Measurements from ENCODE around the gene SKI.

The SKI gene

DNA sequence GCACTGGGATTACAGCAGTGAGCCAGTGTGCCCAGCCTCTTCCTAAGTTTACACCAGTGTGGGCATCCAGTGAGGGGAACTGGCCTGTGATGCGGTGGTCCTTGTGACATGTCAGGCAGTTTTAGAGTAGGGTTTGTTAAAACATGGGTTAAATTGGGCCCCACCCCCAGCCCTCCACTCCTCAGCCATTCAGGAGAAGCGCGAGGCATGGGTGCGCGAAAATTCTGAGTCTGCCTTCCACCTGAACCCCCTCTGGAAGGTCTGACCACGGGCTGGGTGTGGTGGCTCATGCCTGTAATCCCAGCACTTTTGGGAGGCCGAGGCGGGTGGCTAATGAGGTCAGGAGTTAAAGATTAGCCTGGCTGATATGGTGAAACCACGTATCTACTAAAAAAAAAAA, 51.7 kb downstream of the SKI start:
- no peak for DNase-seq

DNA sequence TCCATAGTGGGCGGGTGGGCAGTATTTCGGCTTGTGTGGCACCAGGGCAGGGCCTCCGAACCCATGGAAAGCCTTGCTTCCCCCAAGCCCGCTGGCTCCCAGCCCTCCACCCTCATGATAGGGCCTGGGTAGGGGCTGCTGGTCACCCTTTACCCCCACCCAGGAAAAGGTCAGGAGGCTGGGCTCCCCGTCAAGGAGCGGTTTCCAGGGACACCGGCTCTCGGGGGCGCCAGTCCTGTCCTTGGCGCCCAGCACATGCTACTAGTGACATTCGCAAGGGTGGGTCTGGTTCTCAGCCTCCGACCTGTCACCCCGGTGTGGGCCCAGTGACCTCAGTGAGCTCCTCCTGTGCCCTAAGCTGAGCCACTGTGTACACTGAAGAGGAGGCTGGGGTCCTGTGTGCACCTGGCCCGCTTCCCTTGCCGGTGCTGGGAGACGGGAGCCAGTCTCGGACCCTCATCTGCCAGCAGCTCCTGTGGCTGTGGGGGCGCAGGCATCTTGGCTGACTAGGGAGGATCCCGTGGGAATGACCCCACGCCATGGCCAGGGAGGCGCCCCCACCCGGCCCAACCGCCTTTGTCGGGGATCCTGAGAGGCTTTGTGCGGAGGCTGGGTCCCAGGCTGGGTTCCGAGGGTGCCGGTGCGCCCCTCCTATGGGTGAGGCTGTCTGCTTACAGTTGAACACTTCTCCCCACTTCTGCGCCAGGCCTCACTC, 54.6 kb downstream of the SKI start:
- DNase-seq: no peak

DNA sequence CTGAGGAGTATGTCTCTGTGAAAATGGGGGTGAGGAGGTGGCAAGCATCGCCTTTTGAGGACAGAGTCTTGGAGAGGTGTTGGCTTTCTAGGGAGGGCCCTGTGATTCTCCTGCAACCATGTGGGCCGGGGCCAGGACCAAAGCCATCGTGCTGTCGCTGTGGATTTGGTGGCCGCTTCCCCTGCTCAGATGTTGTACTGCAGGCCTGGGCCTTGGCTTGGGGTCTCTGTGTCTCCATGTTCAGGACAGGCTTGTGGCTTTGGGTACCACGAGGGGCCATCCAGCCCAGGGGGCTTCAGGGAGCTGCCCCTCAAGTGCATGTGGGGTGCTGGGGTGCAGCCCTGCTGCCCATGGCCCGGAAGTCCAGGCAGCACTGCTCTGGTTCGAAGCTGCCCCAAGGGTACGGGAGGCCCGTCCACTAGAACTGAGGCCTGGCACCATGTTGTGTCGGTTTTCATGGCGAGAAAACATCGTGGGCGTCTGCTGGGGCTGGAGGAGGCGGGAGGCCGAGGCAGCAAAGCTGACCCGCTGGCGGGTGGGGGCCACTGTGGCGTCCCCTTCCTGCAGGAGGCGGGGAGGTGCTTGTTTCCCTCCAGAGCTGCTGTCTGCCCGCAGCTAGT, 55.4 kb downstream of the SKI start:
- DNase-seq: no peak

DNA sequence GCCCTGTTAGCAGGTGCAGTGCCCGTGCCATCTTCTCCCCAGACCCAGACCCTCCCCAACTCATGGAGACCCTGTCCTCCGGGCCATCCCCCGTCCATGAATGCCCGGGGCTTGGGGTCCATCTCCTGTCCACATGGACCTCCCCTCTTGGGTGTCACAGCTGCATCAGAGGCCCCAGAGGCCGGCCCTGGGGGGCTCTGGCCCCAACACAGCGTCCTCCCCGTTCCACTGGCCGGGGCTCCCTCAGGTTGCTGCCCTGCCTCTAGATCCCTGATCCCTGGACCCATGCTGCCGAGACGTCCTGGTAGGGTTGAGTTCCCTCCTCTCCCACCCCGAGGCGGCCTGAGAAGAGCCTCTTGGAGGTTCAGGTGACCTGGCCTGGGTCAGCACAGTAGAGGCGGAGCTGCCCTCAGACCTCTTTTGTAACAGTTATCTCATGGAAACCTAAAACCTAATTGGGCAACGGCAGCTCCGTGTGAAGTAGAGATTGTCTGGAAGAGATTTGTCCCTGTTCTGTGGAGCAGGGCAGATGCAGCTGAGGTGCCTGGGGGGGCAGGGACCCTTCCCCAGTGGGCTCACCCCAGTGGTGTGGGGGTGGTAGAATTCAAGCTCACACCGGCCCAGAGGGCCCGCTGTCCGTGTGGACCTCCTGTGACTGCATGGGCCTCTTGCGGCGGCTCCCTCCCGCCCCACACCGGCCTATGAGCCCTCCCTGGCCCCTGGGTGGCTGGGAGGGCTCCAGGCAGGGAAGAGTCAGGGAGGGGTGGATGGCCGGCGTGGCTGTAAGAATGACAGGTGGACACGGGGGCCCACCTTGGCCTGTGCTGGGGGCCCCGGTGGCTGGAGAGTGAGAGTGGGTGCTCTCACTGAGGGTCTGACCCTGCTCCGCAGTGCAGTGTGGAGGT, 56.1 kb downstream of the SKI start:
- DNase-seq: no peak

DNA sequence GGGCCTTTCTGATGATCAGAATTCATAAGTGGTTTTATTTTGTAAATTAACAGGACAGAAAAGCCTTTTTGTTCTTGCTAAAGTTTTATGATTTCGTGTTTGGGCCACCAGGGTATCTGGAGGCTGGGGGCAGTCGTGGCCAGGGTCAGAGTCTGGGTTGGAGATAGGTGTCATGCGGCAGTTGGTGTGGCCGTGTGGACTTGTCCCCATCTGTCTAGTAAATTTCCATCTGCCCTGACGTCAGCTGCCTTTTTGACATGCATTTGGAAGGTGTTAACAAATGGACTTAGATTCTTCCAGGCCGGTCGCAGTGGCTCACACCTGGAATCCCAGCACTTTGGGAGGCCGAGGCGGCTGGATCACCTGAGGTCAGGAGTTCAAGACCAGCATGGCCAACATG, 56.8 kb downstream of the SKI start:
- no peak for DNase-seq

DNA sequence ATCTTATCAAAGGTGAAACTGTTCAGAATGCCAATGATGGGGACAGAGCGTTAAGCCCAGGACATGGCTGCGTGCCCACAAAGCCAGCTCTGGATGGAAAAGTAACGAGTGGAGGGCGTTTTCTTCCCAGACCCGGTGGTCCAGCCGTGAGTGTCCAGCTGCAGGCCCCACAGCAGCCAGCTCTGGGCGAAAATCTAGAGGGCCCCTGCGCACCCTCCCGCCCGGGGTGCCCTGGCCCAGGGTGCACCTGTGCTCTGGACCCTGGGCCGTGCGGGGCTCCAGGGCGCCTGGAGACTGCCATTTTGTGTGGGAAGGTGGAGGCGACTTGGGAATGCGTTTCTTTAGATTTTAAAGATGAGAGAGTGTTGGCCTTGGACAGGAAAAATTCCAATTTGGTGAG, 58.8 kb downstream of the SKI start:
- DNase-seq: no peak

DNA sequence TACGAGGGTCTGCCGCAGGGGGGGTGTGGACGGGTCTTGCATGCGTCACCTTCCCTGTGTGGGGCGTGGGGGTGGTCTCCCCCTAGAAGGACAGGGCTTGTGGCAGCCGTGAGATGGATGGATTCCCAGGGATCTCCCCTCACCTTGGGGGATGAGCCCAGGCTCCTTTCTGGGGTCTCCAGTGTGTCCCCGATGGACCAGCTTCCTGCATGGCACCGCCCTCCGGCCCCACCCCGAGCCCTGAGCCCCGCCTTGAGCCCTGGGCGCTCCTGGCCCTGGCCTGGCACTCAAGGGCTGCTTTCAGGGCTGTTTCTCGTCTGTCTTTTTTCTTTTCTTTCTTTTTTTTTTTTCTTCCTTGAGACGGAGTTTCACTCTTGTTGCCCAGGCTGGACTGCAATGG, 59.5 kb downstream of the SKI start:
- no peak for DNase-seq

DNA sequence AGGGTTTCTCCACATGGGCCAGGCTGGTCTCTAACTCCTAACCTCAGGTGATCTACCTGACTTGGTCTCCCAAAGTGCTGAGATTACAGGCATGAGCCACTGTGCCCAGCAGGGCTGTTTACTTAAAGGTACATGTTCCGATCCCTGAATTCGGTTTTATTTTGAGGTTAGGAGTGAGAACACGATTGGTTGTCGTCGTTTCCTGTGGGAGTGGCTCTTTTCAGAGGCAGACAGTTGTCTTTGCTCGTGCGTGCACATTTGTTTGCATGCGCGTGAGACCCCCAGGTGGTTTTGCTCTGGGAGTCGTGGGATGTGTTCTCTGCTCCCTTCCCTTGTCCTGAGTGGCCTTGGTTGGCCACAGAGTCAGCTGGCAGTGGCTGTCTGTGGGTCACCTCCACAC, 60.2 kb downstream of the SKI start:
- no peak for DNase-seq

DNA sequence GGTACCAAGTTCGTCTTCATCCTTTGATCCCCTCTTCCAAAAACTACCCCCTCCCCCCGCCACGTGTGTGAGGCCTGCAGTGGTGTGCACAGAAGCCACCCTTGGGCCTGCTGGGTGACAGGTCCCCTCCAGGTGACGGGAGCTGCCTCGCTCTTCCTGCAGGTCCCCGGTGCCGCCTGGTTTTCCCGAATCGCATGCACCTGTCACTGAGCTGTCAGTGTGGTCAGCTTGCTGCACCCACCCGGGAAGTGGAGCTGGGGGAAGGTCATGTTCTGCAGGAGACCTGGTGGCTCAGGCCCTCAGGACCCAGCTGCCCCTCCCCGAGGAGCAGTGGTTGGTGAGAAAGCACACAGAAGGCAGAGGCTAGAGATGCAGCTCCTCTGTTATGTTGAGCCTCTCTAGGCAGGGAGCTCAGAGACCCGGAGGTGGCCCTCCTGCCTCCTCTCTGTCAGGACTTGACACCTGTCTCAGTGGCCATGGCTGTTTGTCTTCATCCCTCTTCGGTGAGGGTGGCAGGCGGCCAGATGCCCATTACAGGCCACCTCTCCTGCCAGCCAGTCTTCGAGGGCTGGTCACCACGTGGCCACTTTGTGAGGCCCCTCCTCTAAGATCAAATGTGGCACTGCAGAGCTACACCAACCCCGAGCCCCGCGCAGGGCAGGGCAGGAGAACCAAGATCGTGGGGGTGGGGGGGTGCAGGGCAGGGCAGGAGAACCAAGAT, 60.9 kb downstream of the SKI start:
- no peak for DNase-seq

DNA sequence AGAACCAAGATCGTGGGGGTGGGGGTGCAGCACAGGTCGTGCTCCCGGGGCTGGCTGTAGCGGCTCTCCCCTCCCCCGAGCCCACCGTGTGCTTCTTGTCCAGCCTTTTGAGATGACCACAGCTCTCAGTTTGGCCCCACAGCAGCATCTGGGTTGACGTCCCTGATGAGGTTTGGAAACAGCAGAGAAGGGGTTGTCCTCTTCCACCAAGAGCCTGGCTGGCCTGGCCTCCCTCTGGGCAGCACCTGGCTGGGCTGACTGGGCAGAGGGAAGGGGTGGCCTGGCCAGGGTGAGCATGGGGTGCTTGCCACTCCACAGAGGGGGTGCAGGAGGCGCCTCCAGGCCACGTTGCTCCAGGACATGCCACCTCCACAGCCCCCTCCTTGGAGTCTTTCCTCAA, 61.5 kb downstream of the SKI start:
- no peak for DNase-seq

DNA sequence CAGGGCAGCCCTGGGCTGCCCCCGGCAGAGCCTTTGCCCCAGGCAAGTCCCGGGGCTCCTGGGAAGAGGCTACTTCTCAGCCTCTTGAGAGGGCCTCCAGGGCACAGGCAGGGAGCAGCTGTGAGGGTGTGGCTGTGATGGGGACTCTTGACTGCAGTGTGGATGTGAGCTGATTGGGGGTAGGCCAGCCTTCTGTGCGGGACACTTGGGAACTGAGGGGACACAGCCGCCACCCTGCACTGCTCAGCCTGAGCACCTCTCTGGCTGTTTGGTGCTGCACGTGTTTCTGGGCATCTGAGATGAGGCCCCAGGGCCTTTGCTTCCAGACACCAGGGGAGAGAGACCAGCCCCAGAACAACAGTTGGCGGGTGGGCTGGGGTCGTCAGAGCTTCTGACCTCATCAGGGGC, 62.1 kb downstream of the SKI start:
- no peak for DNase-seq

DNA sequence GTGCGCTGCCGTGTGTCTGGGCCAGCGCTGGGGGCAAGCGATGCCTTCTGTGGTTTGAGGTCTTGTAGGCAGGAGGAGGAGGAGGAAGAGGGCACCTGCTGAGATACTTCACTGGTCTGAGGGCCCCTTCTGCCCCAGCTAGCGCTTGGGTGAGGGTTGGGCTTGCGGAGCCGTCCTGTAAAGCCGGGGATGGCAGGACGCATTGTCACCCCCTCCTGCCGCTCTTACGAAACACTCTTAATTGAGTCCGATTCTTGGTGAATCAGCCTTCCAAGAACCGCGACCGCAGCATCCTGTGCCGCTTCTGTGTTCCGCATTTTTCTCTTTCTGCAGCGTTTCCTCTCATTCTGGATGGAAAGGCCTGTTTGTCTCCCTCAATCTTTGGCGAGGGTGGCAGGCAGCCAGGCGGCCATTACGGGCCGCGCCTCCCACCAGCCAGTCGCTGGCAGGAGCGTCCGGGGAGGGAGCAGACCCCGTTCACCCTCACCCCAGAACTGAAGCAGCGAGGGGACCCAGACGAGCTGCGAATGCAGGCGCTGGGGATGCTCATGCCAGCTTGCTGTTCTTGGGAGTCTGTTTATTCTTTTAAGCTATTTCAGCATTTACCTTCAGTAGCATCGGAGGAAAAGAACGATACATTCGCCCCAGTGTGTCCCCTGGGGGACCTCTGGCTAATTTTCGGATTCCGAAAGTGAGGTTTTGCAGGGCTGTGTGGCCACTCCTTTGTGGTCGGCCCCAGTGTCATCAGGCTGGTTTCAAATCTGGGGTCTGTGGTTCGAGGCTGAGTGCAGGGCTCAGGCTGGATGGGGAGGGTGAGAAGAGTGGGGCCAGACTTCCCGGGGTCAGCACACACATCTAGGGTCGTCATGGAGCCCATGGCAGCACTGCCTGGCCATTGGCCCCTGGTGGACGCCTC, 62.7 kb downstream of the SKI start:
- peak; percentile 85 to 94 for DNase-seq

DNA sequence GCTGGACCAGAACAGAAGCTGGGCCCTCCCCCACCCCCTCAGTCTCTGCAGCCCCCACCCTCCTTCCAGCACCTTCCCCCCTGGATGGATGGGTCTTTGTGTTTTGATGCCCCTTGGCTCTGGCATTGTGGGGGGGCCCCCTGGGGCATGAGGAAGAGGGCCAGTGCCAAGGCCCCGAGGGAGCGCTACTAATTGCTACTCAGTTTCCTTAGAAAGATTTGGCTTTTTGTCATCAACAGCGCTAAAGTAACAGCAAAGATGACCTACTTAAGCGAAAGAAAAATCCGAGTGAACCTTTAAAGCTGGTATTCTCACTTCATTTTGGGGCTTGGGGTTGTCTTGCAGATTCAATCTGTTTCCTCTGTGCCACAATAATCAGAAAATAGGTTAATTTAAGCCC, 63.5 kb downstream of the SKI start:
- DNase-seq: no peak

DNA sequence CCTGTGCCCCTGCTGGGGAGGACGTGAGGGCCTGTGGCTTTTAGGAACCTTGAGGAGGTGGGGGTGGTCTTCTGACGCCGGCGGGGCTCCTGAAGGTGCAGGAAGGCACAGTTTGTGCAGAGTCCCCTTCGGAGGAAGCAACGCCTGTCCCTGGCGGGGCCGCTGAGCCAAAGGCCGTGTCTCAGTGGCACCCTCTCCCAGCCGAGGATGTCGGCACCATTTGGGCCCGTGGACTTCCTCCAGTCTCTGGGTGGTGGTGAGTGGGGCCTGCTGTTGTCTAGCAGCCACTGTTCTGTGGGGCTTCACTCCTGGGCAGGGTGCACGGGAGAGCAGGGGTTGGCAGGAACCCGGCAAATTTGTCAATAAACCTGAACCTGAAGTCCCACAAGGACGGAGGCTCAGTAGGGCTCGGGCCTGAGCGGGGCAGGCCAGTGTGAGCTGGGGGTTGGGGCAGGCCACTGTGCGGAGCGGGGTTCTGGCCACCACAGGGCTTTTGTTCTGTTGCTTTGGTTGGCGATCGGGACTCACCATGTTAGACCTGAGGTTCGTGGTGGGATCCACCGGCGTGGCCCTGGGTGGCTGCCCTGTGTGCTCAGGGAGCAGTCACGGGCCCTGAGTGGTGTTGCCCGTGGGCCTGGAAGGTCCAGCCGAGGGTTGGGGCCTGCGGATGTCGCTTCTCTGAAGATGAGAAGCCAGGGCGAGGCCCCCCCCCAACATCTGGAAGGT, 64.8 kb downstream of the SKI start:
- no peak for DNase-seq

DNA sequence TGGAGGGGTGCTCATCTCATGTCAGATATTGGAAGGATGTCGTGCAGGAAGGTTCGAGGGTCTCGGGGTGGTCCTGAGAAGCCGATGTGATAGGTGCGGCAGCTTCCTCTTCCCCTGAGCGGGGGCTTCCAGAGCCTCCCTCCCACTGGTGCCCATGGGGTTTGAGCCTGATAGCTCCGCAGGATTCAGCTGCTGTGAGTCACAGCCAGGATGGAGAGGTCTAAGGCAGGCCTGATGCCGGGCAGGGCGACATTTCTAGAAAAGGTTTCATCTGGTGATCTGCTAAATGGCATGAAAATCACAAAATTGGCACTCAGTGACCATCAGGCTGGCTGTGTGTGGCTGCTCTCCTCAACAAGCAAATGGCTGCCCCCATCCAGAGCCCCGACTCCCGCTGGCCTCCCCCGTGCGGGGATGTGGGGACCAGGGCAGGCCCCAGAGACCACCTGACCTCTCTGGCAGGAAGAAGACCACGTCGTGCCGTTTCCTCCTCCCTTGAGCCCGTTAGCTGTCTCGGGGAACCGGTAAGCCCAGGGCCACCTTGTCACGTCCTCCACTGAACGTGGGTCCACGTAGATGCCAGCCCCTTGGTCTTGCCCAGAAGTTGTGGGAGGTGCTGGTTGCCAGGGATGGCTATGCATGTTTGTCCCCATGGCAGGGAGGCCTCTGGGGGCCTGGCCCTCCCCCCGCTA, 66.1 kb downstream of the SKI start:
- no peak for DNase-seq

DNA sequence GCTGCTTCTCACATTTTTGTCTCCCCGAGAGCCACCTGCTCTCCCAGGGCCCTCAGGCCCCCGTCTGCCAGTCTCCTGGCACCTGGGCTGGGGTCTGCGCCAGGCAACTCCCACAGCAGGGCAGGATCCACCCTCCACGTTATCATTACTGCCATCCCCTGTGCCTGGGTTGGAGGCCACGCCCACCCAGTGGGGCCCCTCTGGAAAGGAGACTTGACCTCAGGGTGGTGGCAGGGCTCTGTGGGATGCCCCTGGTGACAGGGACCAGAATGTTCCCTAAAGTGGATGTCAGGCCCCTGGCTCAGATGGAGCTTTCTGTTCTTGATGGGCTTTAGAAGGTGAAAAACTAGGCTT, 66.6 kb downstream of the SKI start:
- no peak for DNase-seq

DNA sequence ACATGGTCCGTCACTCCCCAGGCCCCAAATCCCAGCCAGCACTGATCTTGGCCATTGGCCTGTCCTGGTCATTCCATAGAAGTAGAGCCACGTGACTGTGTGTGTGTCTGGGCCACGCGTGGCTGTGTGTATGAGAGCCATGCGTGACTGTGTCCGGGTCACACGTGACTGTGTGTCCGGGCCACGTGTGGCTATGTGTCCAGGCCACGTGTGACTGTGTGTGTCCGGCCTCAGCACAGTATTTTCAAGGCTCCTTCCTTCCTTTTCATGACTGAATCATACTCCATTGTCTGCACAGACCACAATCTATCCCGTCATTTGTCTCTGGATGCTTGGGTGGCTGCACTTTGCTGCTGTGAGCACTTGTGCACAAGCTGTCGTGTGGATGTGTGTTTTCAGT, 67.4 kb downstream of the SKI start:
- no peak for DNase-seq

DNA sequence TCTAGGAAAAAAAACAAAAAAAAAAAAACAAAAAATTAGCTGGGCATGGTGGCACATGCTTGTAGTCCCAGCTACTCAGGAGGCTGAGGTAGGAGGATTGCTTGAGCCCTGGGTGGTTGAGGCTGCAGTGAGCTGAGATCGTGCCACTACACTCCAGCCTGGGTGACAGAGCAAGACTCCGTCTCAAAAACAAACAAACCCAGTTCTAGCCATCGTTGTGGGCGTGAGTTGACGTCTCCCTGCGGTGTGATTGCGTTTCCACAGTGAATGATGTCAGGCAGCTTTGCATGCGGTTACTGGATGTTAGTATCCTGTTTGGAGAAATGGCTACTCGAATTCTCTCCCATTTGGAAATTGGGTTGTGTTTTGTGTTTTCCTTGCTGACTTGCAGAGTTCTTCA, 68.1 kb downstream of the SKI start:
- DNase-seq: peak; percentile 53 to 61

DNA sequence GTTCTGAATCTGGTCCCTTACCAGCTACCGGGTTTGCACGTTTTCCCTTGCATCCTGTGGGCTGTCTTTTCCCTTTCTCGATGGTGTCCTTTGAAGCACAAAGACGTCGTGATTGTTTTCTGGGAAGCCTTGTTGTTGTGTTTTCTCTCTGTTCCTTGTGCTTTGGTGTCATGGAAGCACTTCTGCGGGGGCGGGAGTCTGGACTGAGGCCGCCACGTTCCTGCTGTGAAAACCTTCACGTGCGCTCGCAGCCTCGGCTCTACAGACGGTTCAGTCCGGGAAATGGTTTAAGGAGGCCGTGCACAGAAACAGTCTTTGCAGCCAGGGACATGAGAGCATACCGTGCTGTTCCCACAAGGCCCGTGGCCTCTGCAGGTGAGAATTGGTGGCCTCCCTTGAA, 68.5 kb downstream of the SKI start:
- DNase-seq: no peak

DNA sequence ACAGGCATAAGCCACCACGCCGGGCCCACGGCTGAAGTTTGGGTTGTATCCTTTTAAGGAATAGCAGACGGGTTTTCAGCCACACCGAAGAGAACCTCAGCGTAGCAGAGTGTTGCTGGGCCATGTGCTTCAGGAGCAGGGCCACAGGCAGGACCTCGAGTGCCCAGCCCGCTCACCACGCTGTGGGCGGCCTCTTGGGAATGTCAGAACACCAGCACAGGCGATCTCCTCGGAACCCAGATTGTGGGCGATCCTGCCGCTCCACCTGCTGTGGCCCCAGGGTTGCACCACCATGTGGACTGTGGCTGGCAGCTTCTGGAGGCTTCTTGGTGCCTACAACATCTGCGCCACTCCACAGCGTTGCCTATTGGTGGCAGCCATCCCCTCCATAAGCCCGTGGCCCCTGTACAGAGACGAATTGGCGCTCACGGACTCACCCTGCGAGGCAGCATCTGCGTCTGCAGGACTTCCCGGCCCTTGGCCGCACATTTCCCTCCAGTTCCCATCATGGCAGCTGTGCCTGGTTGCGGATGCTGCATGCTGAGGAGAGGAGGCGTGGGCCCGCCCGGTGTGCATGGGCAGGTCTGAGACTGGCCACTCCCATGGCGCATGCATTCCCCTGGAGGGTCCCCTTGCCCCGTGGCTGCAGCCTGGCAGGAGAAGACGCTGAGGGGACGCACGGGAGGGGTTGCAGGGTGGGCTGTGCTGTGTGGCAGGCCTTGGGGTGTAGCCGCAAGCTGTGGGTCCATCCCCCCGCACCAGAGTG, 69.3 kb downstream of the SKI start:
- no peak for DNase-seq
